ENCODE measurements around the gene PDGFD. TPM values are rescaled to one million over a fixed set of nuclear protein-coding genes. Genes with fewer than 3 reads are reported as not detected.
"Not testable (repeated sequence)": the region's sequence is repeated elsewhere in the genome, so short reads cannot be mapped to it uniquely, and the experiment has no call there.

Gene PDGFD
- total and polyA plus RNA-seq, 2 donors (not counting 1 experiment from before 2014, with no cell fraction given) = 1.3 TPM

DNA sequence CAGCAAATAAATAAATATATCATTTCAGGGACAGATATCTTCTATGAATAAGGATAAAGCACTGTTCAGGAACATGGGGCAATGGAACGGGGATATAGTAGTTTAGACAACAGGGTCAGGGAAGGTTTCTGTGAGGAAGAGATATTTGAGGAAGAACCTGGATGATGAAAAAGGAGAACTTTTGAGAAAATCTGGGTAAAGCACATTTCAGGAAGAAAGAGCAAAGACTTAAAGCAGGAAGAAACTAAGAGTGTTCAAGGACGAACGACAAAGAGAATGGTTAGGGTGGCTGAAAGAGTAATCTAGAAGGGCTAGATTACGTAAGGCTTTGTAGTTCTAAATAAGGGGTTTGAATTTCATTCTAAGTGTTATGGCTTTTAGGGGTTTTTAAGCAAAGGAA is 114.8 kb downstream of the PDGFD start:
- Histone ChIP-seq H3K4me2 (ENCODE audit: extremely low read depth, insufficient read depth, low read length) (no peak overlapping the region), H3K9me3 (ENCODE audit: control insufficient read depth, insufficient read depth, low read depth, low read length) (no peaks in the 10 kb centered on the region), H2AFZ (ENCODE audit: low read length) (no peak overlapping the region), H3K79me2 (ENCODE audit: control insufficient read depth, insufficient read depth, low read length) (no peaks in the 10 kb centered on the region), H4K20me1 (ENCODE audit: control insufficient read depth, extremely low read depth, insufficient read depth, low read length) (no peaks in the 10 kb centered on the region), H3K27ac (ENCODE audit: insufficient read depth, low read length) (no peak overlapping the region), H3K36me3 (ENCODE audit: control insufficient read depth, insufficient read depth, low read length) (no peaks in the 10 kb centered on the region), H3K4me1 (ENCODE audit: control insufficient read depth, extremely low read depth, insufficient read depth, low read length) (no peaks in the 10 kb centered on the region), H3K9ac (ENCODE audit: insufficient read depth, low read length) (no peak overlapping the region), H3K27me3 (ENCODE audit: control insufficient read depth, insufficient read depth, low read length) (no peaks in the 10 kb centered on the region), H3K4me3 (replicated peaks in 1 of 4; ENCODE audit: control extremely low read depth in 1 of 4, insufficient read depth in 1 of 4, low read depth in 3 of 4, low read length in 4 of 4) (no peak overlapping the region)
- DNase-seq (ENCODE audit: low read depth in 2 of 2) = no peak
- TF ChIP-seq EZH2 (IDR thresholded peaks at IDR 0.05; ENCODE audit: low read length, missing control alignments) = no peak
- TF ChIP-seq, protein P1, sequence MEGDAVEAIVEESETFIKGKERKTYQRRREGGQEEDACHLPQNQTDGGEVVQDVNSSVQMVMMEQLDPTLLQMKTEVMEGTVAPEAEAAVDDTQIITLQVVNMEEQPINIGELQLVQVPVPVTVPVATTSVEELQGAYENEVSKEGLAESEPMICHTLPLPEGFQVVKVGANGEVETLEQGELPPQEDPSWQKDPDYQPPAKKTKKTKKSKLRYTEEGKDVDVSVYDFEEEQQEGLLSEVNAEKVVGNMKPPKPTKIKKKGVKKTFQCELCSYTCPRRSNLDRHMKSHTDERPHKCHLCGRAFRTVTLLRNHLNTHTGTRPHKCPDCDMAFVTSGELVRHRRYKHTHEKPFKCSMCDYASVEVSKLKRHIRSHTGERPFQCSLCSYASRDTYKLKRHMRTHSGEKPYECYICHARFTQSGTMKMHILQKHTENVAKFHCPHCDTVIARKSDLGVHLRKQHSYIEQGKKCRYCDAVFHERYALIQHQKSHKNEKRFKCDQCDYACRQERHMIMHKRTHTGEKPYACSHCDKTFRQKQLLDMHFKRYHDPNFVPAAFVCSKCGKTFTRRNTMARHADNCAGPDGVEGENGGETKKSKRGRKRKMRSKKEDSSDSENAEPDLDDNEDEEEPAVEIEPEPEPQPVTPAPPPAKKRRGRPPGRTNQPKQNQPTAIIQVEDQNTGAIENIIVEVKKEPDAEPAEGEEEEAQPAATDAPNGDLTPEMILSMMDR (conservative IDR thresholded peaks at IDR 0.05 in 1 of 2, IDR thresholded peaks at IDR 0.05 in 1 of 2; ENCODE audit: low read depth in 1 of 2, low read length in 2 of 2) = no peak

DNA sequence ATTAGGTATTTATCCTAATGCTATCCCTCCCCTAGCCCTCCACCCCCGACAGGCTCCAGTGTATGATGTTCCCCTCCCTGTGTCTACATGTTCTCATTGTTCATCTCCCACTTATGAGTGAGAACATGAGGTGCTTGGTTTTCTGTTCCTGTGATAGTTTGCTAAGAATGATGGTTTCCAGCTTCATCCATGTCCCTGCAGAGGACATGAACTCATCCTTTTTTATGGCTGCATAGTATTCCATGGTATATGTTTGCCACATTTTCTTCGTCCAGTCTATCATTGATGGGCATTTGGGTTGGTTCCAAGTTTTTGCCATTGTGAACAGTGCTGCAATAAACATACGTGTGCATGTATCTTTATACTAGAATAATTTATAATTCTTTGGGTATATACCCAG is 117.1 kb downstream of the PDGFD start:
- H2AFZ ChIP-seq (ENCODE audit: low read length); H3K9ac ChIP-seq (ENCODE audit: insufficient read depth, low read length); H3K9me3 ChIP-seq (ENCODE audit: control insufficient read depth, insufficient read depth, low read depth, low read length); H3K36me3 ChIP-seq (ENCODE audit: control insufficient read depth, insufficient read depth, low read length); H3K4me3 ChIP-seq (replicated peaks in 1 of 4; ENCODE audit: control extremely low read depth in 1 of 4, insufficient read depth in 1 of 4, low read depth in 3 of 4, low read length in 4 of 4); H3K4me2 ChIP-seq (ENCODE audit: extremely low read depth, insufficient read depth, low read length); H3K4me1 ChIP-seq (ENCODE audit: control insufficient read depth, extremely low read depth, insufficient read depth, low read length); H4K20me1 ChIP-seq (ENCODE audit: control insufficient read depth, extremely low read depth, insufficient read depth, low read length); H3K79me2 ChIP-seq (ENCODE audit: control insufficient read depth, insufficient read depth, low read length); DNase-seq (ENCODE audit: low read depth in 2 of 2); H3K27me3 ChIP-seq (ENCODE audit: control insufficient read depth, insufficient read depth, low read length); H3K27ac ChIP-seq (ENCODE audit: insufficient read depth, low read length): not testable (repeated sequence)

DNA sequence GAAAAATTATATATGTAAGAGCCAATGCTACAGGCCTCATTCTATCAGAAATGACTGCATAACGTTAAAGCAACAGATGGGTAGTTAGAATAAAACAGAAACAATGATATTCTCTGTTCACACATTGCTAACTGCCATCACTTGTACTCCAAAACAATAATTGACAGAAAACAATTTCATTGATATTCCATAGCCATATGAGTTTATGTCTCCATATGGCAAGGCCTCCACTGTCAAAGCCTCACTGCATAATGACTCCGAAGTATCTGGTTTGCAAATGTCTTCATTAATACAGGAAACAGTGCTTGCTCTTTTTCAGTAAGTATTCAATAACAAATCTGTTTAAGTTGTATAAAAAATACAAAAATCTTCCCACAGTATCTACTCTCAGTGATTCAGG is 117.6 kb downstream of the PDGFD start:
- no peak for TF ChIP-seq EZH2 (IDR thresholded peaks at IDR 0.05; ENCODE audit: low read length, missing control alignments)
- TF ChIP-seq, protein P1 (conservative IDR thresholded peaks at IDR 0.05 in 1 of 2, IDR thresholded peaks at IDR 0.05 in 1 of 2; ENCODE audit: low read depth in 1 of 2, low read length in 2 of 2) = no peak
- H3K4me2 ChIP-seq (ENCODE audit: extremely low read depth, insufficient read depth, low read length) = no peak overlapping the region
- no peaks in the 10 kb centered on the region for H3K79me2 ChIP-seq (ENCODE audit: control insufficient read depth, insufficient read depth, low read length)
- no peaks in the 10 kb centered on the region for H3K4me1 ChIP-seq (ENCODE audit: control insufficient read depth, extremely low read depth, insufficient read depth, low read length)
- H3K9ac ChIP-seq (ENCODE audit: insufficient read depth, low read length) = no peak overlapping the region
- DNase-seq (ENCODE audit: low read depth in 2 of 2) = no peak
- H4K20me1 ChIP-seq (ENCODE audit: control insufficient read depth, extremely low read depth, insufficient read depth, low read length) = no peaks in the 10 kb centered on the region
- H3K36me3 ChIP-seq (ENCODE audit: control insufficient read depth, insufficient read depth, low read length) = no peaks in the 10 kb centered on the region
- H2AFZ ChIP-seq (ENCODE audit: low read length) = no peak overlapping the region
- H3K4me3 ChIP-seq (replicated peaks in 1 of 4; ENCODE audit: control extremely low read depth in 1 of 4, insufficient read depth in 1 of 4, low read depth in 3 of 4, low read length in 4 of 4) = no peak overlapping the region
- H3K9me3 ChIP-seq (ENCODE audit: control insufficient read depth, insufficient read depth, low read depth, low read length) = no peaks in the 10 kb centered on the region
- no peak overlapping the region for H3K27ac ChIP-seq (ENCODE audit: insufficient read depth, low read length)
- no peaks in the 10 kb centered on the region for H3K27me3 ChIP-seq (ENCODE audit: control insufficient read depth, insufficient read depth, low read length)
